ENCODE data around the gene CDT1. TPM values are rescaled to one million over a fixed set of nuclear protein-coding genes. Genes with fewer than 3 reads are reported as not detected.

CDT1 gene
- total and polyA plus RNA-seq, 10 of the 15 experiments (the other 5 are each of a cell fraction or from before 2014, with no cell fraction given) = 0.50 to 87.6 (median 8.8) TPM

DNA sequence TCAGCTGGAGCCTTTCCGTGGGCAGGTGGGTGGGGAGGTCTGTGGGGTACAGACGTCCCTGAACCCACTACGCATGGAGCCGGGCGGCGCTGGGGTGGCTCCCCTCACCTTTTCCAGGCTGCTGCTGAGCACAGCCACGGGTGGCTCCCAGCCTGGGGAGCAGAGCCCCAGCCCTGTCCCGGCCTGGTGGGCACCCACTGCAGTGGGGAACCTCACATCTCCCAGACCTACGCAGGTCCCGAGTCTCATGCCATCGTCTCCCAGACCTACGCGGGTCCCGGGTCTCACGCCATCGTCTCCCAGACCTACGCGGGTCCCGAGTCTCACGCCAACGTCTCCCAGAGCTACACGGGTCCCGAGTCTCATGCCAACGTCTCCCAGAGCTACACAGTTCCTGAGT lies 25.1 kb downstream of the CDT1 start (continued):
- TF ChIP-seq SREBF2 (IDR thresholded peaks at IDR 0.05; ENCODE audit: low read length) (no peak), ZNF622 (IDR thresholded peaks at IDR 0.05) (no peak), RCOR1 (conservative IDR thresholded peaks at IDR 0.05; ENCODE audit: low read depth, low read length) (no peak)
- TF ChIP-seq, protein P1, sequence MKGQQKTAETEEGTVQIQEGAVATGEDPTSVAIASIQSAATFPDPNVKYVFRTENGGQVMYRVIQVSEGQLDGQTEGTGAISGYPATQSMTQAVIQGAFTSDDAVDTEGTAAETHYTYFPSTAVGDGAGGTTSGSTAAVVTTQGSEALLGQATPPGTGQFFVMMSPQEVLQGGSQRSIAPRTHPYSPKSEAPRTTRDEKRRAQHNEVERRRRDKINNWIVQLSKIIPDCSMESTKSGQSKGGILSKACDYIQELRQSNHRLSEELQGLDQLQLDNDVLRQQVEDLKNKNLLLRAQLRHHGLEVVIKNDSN (IDR thresholded peaks at IDR 0.05; ENCODE audit: borderline replicate concordance, extremely low read length, insufficient read depth, low read depth, low read length) = no peak

DNA sequence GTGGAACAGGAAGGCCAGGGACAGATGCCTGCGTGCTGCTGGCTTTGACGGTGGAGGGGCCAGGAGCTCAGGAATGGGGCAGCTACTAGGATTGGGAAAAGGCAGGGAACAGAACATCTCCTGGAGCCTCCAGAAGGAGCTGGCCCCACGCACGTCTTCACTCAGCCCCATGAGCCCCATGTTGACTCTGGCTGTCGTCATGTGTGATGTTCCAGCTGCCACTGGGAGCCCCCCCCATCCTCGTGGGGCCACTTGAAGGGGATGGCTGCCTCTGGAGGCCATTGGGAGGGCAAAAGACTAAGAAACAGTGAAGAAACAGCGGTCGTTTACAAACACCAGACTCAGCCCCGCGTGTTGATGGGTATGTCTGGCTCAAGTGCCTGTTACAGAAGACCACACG lies 26.7 kb downstream of the CDT1 start:
- ChIA-PET CTCF (no interaction called here), SMC1A (ENCODE audit: uncharacterized antibody, unreplicated experiment) (no interaction called here), POLR2A (no interaction called here), RAD21 (ENCODE audit: unreplicated experiment) (no interaction called here)
- H3K4me2 ChIP-seq (ENCODE audit: control insufficient read depth, insufficient read depth) = no peak overlapping the region
- intact Hi-C loops (cut with micrococcal nuclease; ENCODE audit: unreplicated experiment) = no loop called here
- 66% methylated on average over 11 of the region's 11 CpGs for WGBS (ENCODE audit: insufficient coverage, insufficient replicate concordance, low lambda C conversion rate, missing lambda C conversion rate)
- H3K9ac ChIP-seq (ENCODE audit: control insufficient read depth, insufficient read depth, low read length) = no peak overlapping the region
- no peak overlapping the region for H2AFZ ChIP-seq (ENCODE audit: control insufficient read depth, low read depth, low read length)
- no peaks in the 10 kb centered on the region for H3K4me1 ChIP-seq (ENCODE audit: control insufficient read depth, insufficient read depth, low read length)
- no peaks in the 10 kb centered on the region for H3K79me2 ChIP-seq (ENCODE audit: control insufficient read depth, insufficient read depth, low read length)
- H3K9me3 ChIP-seq (replicated peaks; ENCODE audit: control insufficient read depth, insufficient read depth, low read length) = no peaks in the 10 kb centered on the region
- no peak for ATAC-seq
- no peak overlapping the region for H3K4me3 ChIP-seq
- H3K27ac ChIP-seq (ENCODE audit: control insufficient read depth, insufficient read depth) = no peak overlapping the region
- H3K36me3 ChIP-seq (ENCODE audit: control insufficient read depth in 2 of 2, insufficient read depth in 2 of 2, low read length in 1 of 2) = no peaks in the 10 kb centered on the region
- BruUV-seq (replicated peaks) = no TSS peak
- DNase-seq (ENCODE audit: low read depth, low spot score) = no peak
- H3K27me3 ChIP-seq (replicated peaks in 1 of 2; ENCODE audit: control insufficient read depth in 2 of 2, insufficient read depth in 2 of 2, low read length in 1 of 2) = no peaks in the 10 kb centered on the region
- TF ChIP-seq, protein P2, sequence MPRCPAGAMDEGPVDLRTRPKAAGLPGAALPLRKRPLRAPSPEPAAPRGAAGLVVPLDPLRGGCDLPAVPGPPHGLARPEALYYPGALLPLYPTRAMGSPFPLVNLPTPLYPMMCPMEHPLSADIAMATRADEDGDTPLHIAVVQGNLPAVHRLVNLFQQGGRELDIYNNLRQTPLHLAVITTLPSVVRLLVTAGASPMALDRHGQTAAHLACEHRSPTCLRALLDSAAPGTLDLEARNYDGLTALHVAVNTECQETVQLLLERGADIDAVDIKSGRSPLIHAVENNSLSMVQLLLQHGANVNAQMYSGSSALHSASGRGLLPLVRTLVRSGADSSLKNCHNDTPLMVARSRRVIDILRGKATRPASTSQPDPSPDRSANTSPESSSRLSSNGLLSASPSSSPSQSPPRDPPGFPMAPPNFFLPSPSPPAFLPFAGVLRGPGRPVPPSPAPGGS (IDR thresholded peaks at IDR 0.05; ENCODE audit: borderline replicate concordance, insufficient read depth, low read depth, low read length, poor library complexity, severe bottlenecking) = no peak
- TF ChIP-seq CHD2 (IDR thresholded peaks at IDR 0.05; ENCODE audit: borderline replicate concordance, low read depth, low read length) = no peak
- no peak for TF ChIP-seq MEF2A (IDR thresholded peaks at IDR 0.05; ENCODE audit: insufficient read depth, low read depth, low read length)
- no peak for TF ChIP-seq NR2F1 (conservative IDR thresholded peaks at IDR 0.05)
- no peak for TF ChIP-seq JUND (IDR thresholded peaks at IDR 0.05; ENCODE audit: low read depth, low read length)
- no peak for TF ChIP-seq HCFC1 (IDR thresholded peaks at IDR 0.05; ENCODE audit: low read length)
- H4K20me1 ChIP-seq (ENCODE audit: control insufficient read depth, insufficient read depth) = no peaks in the 10 kb centered on the region
- in situ Hi-C loops (cut with MboI) = no loop called here
- no peak for FAIRE-seq
